ENCODE measurements around the gene TMEM54. TPM values are rescaled to one million over a fixed set of nuclear protein-coding genes. Genes with fewer than 3 reads are reported as not detected.
A peak's percentile ranks its signal among the peaks of the same experiment; 100 is the strongest.

TMEM54 gene
- total and polyA plus RNA-seq, 2 of the 13 experiments (the other 11 are each of a cell fraction or from before 2014, with no cell fraction given): 2.5 to 2.9 TPM

GRCh38 chr1:32886004-32886827 is 15.0 kb downstream of the TMEM54 start, which contains the start of gene HPCA (continued):
- peak; percentile 85 for TF ChIP-seq ZSCAN5A (CRISPR knock-in tag; IDR thresholded peaks at IDR 0.05; ENCODE audit: borderline replicate concordance)
- TF ChIP-seq ZBTB7B (CRISPR knock-in tag; IDR thresholded peaks at IDR 0.05): peak; percentile 75
- TF ChIP-seq, protein P1, sequence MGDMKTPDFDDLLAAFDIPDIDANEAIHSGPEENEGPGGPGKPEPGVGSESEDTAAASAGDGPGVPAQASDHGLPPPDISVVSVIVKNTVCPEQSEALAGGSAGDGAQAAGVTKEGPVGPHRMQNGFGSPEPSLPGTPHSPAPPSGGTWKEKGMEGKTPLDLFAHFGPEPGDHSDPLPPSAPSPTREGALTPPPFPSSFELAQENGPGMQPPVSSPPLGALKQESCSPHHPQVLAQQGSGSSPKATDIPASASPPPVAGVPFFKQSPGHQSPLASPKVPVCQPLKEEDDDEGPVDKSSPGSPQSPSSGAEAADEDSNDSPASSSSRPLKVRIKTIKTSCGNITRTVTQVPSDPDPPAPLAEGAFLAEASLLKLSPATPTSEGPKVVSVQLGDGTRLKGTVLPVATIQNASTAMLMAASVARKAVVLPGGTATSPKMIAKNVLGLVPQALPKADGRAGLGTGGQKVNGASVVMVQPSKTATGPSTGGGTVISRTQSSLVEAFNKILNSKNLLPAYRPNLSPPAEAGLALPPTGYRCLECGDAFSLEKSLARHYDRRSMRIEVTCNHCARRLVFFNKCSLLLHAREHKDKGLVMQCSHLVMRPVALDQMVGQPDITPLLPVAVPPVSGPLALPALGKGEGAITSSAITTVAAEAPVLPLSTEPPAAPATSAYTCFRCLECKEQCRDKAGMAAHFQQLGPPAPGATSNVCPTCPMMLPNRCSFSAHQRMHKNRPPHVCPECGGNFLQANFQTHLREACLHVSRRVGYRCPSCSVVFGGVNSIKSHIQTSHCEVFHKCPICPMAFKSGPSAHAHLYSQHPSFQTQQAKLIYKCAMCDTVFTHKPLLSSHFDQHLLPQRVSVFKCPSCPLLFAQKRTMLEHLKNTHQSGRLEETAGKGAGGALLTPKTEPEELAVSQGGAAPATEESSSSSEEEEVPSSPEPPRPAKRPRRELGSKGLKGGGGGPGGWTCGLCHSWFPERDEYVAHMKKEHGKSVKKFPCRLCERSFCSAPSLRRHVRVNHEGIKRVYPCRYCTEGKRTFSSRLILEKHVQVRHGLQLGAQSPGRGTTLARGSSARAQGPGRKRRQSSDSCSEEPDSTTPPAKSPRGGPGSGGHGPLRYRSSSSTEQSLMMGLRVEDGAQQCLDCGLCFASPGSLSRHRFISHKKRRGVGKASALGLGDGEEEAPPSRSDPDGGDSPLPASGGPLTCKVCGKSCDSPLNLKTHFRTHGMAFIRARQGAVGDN (CRISPR knock-in tag; IDR thresholded peaks at IDR 0.05): peak; percentile 81
- TF ChIP-seq MNT (IDR thresholded peaks at IDR 0.05): no peak
- peak; percentile 96 for TF ChIP-seq ZFP37 (CRISPR knock-in tag; IDR thresholded peaks at IDR 0.05; ENCODE audit: borderline replicate concordance)
- peak; percentile 98 for TF ChIP-seq HOXD1 (CRISPR knock-in tag; IDR thresholded peaks at IDR 0.05)
- TF ChIP-seq, protein P2, sequence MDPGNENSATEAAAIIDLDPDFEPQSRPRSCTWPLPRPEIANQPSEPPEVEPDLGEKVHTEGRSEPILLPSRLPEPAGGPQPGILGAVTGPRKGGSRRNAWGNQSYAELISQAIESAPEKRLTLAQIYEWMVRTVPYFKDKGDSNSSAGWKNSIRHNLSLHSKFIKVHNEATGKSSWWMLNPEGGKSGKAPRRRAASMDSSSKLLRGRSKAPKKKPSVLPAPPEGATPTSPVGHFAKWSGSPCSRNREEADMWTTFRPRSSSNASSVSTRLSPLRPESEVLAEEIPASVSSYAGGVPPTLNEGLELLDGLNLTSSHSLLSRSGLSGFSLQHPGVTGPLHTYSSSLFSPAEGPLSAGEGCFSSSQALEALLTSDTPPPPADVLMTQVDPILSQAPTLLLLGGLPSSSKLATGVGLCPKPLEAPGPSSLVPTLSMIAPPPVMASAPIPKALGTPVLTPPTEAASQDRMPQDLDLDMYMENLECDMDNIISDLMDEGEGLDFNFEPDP (CRISPR knock-in tag; conservative IDR thresholded peaks at IDR 0.05): peak; percentile 97
- no peak for TF ChIP-seq U2AF2 (IDR thresholded peaks at IDR 0.05; ENCODE audit: low read depth, low read length)
- TF ChIP-seq JDP2 (CRISPR knock-in tag; IDR thresholded peaks at IDR 0.05; ENCODE audit: borderline replicate concordance): peak; percentile 90; the same call in 1 of the 2 replicates
- TF ChIP-seq ZMYM2 (CRISPR knock-in tag; IDR thresholded peaks at IDR 0.05): 0 out of 2 replicates have a peak, but pooled peaks have one; percentile 43
- peak; percentile 90; the same call in 1 of the 2 replicates for TF ChIP-seq ZBTB10 (CRISPR knock-in tag; IDR thresholded peaks at IDR 0.05; ENCODE audit: borderline replicate concordance)
- TF ChIP-seq WIZ (CRISPR knock-in tag; IDR thresholded peaks at IDR 0.05): peak; percentile 99
- TF ChIP-seq MIER2 (CRISPR knock-in tag; IDR thresholded peaks at IDR 0.05): peak; percentile 100
- peak; percentile 93; the same call in 1 of the 2 replicates for TF ChIP-seq PRMT3 (CRISPR knock-in tag; IDR thresholded peaks at IDR 0.05; ENCODE audit: borderline replicate concordance, low read depth)
- peak; percentile 97 for TF ChIP-seq MXD1 (CRISPR knock-in tag; IDR thresholded peaks at IDR 0.05)
- TF ChIP-seq ZSCAN29 (CRISPR knock-in tag; conservative IDR thresholded peaks at IDR 0.05): peak; percentile 75; the same call in 1 of the 2 replicates
